HG03175 (cell line): ENCODE results near the gene KIAA0825.
"Not testable (repeated sequence)": the region's sequence is repeated elsewhere in the genome, so short reads cannot be mapped to it uniquely, and the experiment has no call there.

Experiments
- ATAC-seq: cut with Tn5 transposase; IDR thresholded peaks from one replicate; pipeline ENCODE4 v1.9.1; 2021; ENCODE audit warnings: mild to moderate bottlenecking, moderate library complexity; ENCODE audit not compliant: unreplicated experiment

The KIAA0825 gene

GRCh38 chr5:94130077-94130476, 488.3 kb downstream of the KIAA0825 start:
- no peak for ATAC-seq

- no peak for ATAC-seq
These were observed 493.3 kb downstream of the KIAA0825 start for GRCh38 chr5:94125107-94125506.

DNA sequence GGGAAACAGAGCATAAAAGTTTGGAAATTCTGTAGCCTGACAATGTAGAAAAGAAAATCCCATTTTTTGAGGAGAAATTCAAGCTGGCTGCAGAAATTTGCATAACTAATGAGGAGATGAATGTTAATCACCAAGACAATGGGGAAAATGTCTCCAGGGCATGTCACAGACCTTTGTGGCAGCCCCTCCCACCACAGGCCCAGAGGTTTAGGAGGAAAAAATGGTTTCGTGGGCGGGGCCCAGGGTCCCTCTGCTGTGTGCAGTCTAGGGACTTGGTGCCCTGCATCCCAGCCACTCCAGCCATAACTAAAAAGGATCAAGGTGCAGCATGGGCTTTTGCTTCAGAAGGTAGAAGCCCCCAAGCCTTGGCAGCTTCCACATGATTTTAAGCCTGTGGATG, 502.1 kb downstream of the KIAA0825 start:
- ATAC-seq = not testable (repeated sequence)

DNA sequence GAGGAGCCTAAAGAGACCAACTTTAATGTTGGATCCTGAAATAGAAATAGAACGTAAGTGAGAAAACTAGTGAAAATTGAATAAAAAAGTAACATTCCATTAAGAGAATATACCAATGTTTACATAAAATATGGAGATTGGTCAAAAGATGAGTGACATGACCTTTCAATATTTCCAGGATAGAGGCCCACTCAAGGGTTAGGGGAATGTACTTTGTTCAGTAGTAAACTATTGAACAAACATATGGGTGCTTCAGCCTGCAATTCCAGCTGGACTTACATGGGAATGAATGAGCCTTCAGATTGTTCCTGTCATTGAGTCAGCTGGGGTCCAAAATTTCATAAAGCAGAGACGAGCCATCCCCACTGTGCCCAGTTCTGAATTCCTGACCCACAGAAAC, 505.3 kb downstream of the KIAA0825 start:
- no peak for ATAC-seq

DNA sequence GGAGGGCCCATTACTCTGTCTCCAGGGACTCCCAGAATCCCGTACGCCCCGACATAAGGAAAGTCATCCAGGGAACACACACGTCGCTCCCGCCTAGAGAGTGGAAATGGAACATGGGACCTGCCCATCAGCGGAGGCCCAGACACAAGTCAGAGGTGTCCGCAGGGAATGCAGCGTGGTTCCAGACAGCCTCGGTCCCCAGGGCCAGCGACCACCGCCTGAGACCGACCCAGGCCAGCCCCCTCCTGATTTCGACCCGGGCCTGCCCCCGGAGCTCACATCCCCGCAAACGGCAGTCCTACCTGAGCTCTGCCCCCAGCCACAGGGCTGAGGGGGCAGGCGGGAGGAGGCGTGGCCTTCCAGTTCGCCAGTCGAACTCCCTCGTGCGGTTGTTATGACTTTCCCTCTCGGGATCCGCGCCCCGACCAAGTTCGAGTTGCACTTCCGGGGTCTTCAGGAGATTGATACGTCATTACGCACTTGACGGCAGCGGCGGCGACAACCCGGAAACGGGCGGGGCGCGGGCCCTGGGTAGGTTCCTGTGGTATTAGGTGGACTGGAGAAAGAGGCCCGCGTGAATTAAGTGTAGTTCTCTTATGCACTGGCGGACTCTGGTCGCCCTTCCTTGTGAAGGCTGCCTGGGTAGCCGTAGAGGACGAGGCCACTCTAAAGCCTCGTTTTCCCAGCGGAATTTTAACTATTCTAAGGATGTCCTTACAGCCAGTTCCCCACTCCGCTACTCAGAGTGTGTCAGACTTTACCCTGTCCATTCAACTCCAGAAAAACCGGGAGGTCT, 507.0 kb downstream of the KIAA0825 start:
- ATAC-seq = peak; percentile 100

GRCh38 chr5:94103514-94104245, 514.7 kb downstream of the KIAA0825 start:
- ATAC-seq = no peak
